DOHH2 (cell line): ENCODE data around the gene ARL6IP4.

Source experiments
- H3F3A ChIP-seq: fragments of 200-600 bp; sonication (generic), shearing (Covaris generic); 2 replicates; pipeline ENCODE4 v1.6.0; 2016; ENCODE audit warnings: antibody characterized with exemption, mild to moderate bottlenecking; ENCODE audit not compliant: control insufficient read depth, insufficient read depth
- H3K27ac ChIP-seq: fragments of 200-600 bp; sonication (generic); 2 replicates; pipeline ENCODE4 v1.5.1; 2014; ENCODE audit warnings: low read depth, mild to moderate bottlenecking, low read length, moderate library complexity
- H3K27me3 ChIP-seq: fragments of 200-600 bp; sonication (generic); 2 replicates; pipeline ENCODE4 v1.6.1; 2014; ENCODE audit warnings: mild to moderate bottlenecking, low read length, mixed read lengths; ENCODE audit not compliant: control insufficient read depth
- H3K36me3 ChIP-seq: fragments of 200-600 bp; sonication (generic); 2 replicates; pipeline ENCODE4 v1.6.1; 2014; ENCODE audit warnings: mild to moderate bottlenecking, low read length, moderate library complexity, mixed read lengths; ENCODE audit not compliant: control insufficient read depth
- H3K4me1 ChIP-seq: fragments of 200-600 bp; sonication (generic); 2 replicates; pipeline ENCODE4 v1.6.1; 2014; ENCODE audit warnings: mild to moderate bottlenecking, low read length, mixed read lengths; ENCODE audit not compliant: control insufficient read depth
- H3K4me2 ChIP-seq: fragments of 200-600 bp; sonication (generic); 2 replicates; pipeline ENCODE4 v1.6.0; 2014; ENCODE audit warnings: mild to moderate bottlenecking, low read length, moderate library complexity
- H3K4me3 ChIP-seq: fragments of 200-600 bp; sonication (generic); 2 replicates; pipeline ENCODE4 v1.5.1; 2014; ENCODE audit warnings: mild to moderate bottlenecking, low read length, mixed read lengths
- H3K79me2 ChIP-seq: fragments of 200-600 bp; sonication (generic); 2 replicates; pipeline ENCODE4 v1.6.1; 2014; ENCODE audit warnings: mild to moderate bottlenecking, low read length, mixed read lengths; ENCODE audit not compliant: control insufficient read depth
- H3K9me2 ChIP-seq: fragments of 200-600 bp; sonication (generic); replicated peaks from 2 replicates; pipeline ENCODE4 v1.6.1; 2014; ENCODE audit warnings: mild to moderate bottlenecking, low read length, mixed read lengths; ENCODE audit not compliant: control insufficient read depth
- H3K9me3 ChIP-seq: fragments of 200-600 bp; sonication (generic); 2 replicates; pipeline ENCODE4 v1.6.1; 2014; ENCODE audit warnings: antibody characterized with exemption, low read length, mixed read lengths; ENCODE audit not compliant: control insufficient read depth, insufficient read depth
- H4K20me1 ChIP-seq: fragments of 200-600 bp; sonication (generic); 2 replicates; pipeline ENCODE4 v1.6.0; 2014; ENCODE audit warnings: low read depth, mild to moderate bottlenecking, antibody characterized with exemption, low read length, moderate library complexity; ENCODE audit not compliant: control insufficient read depth, insufficient read depth
- CTCF ChIP-seq: fragments of 200-600 bp; sonication (generic); IDR thresholded peaks from one replicate; pipeline ENCODE4 v1.5.1; 2014; ENCODE audit warnings: antibody characterized with exemption, mild to moderate bottlenecking, low read depth, low read length; ENCODE audit not compliant: poor library complexity, severe bottlenecking
- EZH2phosphoT487 ChIP-seq: fragments of 200-600 bp; sonication (generic); IDR thresholded peaks from 2 replicates; pipeline ENCODE4 v1.6.1; 2017; ENCODE audit warnings: borderline replicate concordance, mild to moderate bottlenecking, antibody characterized with exemption, low read length, moderate library complexity, mixed read lengths

ARL6IP4 gene

GRCh38 chr12:122988612-122989212, 8.2 kb downstream of the ARL6IP4 start:
- Histone ChIP-seq H3K4me2 (no peak overlapping the region), H3K4me3 (no peak overlapping the region), H3K27ac (no peak overlapping the region), H3K27me3 (no peaks in the 10 kb centered on the region), H3K4me1 (peaks cover 5% of the 10 kb centered on the region), H3K79me2 (no peaks in the 10 kb centered on the region), H3K9me3 (no peaks in the 10 kb centered on the region), H3F3A (peaks cover 7% of the 10 kb centered on the region; the same call in 1 of the 2 replicates), H4K20me1 (no peaks in the 10 kb centered on the region), H3K9me2 (no peaks in the 10 kb centered on the region), H3K36me3 (peaks cover 3% of the 10 kb centered on the region; the same call in 1 of the 2 replicates)
- TF ChIP-seq EZH2phosphoT487 (no peak), CTCF (no peak)

GRCh38 chr12:122989225-122989839, 8.9 kb downstream of the ARL6IP4 start:
- Histone ChIP-seq H3F3A (peaks cover 4% of the 10 kb centered on the region; the same call in 1 of the 2 replicates), H3K27ac (no peak overlapping the region), H4K20me1 (no peaks in the 10 kb centered on the region), H3K79me2 (no peaks in the 10 kb centered on the region), H3K36me3 (no peaks in the 10 kb centered on the region), H3K9me3 (no peaks in the 10 kb centered on the region), H3K4me3 (no peak overlapping the region), H3K9me2 (no peaks in the 10 kb centered on the region), H3K4me2 (no peak overlapping the region), H3K27me3 (no peaks in the 10 kb centered on the region), H3K4me1 (no peaks in the 10 kb centered on the region; the same call in 1 of the 2 replicates)
- no peak for TF ChIP-seq EZH2phosphoT487
- TF ChIP-seq CTCF: no peak

- no peak overlapping the region for H3K4me2 ChIP-seq
- TF ChIP-seq CTCF: no peak
- no peak for TF ChIP-seq EZH2phosphoT487
Measured at GRCh38 chr12:122989874-122990419, 9.5 kb downstream of the ARL6IP4 start.

More at GRCh38 chr12:122989874-122990419, 9.5 kb downstream of the ARL6IP4 start:
- H3K4me1 ChIP-seq: no peaks in the 10 kb centered on the region
- H3K4me3 ChIP-seq: no peak overlapping the region
- H3F3A ChIP-seq: peaks cover 1% of the 10 kb centered on the region; the same call in 1 of the 2 replicates
- H3K9me3 ChIP-seq: no peaks in the 10 kb centered on the region
- no peaks in the 10 kb centered on the region for H3K79me2 ChIP-seq
- H3K36me3 ChIP-seq: no peaks in the 10 kb centered on the region
- no peak overlapping the region for H3K27ac ChIP-seq
- H3K9me2 ChIP-seq: no peaks in the 10 kb centered on the region
- no peaks in the 10 kb centered on the region for H4K20me1 ChIP-seq
- no peaks in the 10 kb centered on the region for H3K27me3 ChIP-seq
